ENCODE measurements around the gene TMEM63A. TPM values are rescaled to one million over a fixed set of nuclear protein-coding genes. Genes with fewer than 3 reads are reported as not detected.

Gene TMEM63A
- polyA plus RNA-seq, 1 donor (not counting 4 experiments of a cell fraction or from before 2014, with no cell fraction given) = 16.5 TPM

GRCh38 chr1:225908773-225909172 is 26.6 kb upstream of the TMEM63A start:
- Histone ChIP-seq H3K9me1 (ENCODE audit: control insufficient read depth, extremely low read depth, insufficient read depth, low read length) (no peaks in the 10 kb centered on the region), H3K4me1 (ENCODE audit: control insufficient read depth, extremely low read depth, insufficient read depth, low read length) (peaks cover 8% of the 10 kb centered on the region), H3K9me3 (ENCODE audit: control insufficient read depth, low read depth, low read length) (no peaks in the 10 kb centered on the region), H3K27me3 (ENCODE audit: control insufficient read depth, extremely low read depth, insufficient read depth, low read length) (no peaks in the 10 kb centered on the region), H2AFZ (ENCODE audit: control insufficient read depth, low read length) (no peak overlapping the region), H4K20me1 (ENCODE audit: control insufficient read depth, extremely low read depth, insufficient read depth, low read length) (no peaks in the 10 kb centered on the region), H3K36me3 (ENCODE audit: control insufficient read depth in 2 of 2, extremely low read depth in 1 of 2, insufficient read depth in 2 of 2, low read length in 2 of 2) (no peaks in the 10 kb centered on the region), H3K4me3 (ENCODE audit: control insufficient read depth in 2 of 3, extremely low read depth in 1 of 3, insufficient read depth in 2 of 3, low read depth in 1 of 3, low read length in 3 of 3) (no peak overlapping the region), H3K9ac (ENCODE audit: control insufficient read depth, extremely low read depth, insufficient read depth, low read length) (no peak overlapping the region), H3K79me2 (ENCODE audit: control insufficient read depth, insufficient read depth, low read length) (no peaks in the 10 kb centered on the region), H3K4me2 (ENCODE audit: control insufficient read depth, extremely low read depth, insufficient read depth, low read depth, low read length) (no peak overlapping the region), H3K27ac (ENCODE audit: control insufficient read depth, insufficient read depth, low read length) (no peak overlapping the region)
- FAIRE-seq = no peak
- TF ChIP-seq EZH2 (IDR thresholded peaks at IDR 0.05; ENCODE audit: low read length) = no peak
- dilution Hi-C loops (cut with MboI; ENCODE audit: extremely low pct_ligation_motif_present, low sequenced_read_pairs) = no loop called here
- DNase-seq (ENCODE audit: low read depth, low spot score) = no peak

GRCh38 chr1:225908013-225908640 is 25.9 kb upstream of the TMEM63A start:
- no peak for FAIRE-seq
- H3K4me1 ChIP-seq (ENCODE audit: control insufficient read depth, extremely low read depth, insufficient read depth, low read length) = peaks cover 8% of the 10 kb centered on the region

More at GRCh38 chr1:225908013-225908640, 25.9 kb upstream of the TMEM63A start:
- H3K4me3 ChIP-seq (ENCODE audit: control insufficient read depth in 2 of 3, extremely low read depth in 1 of 3, insufficient read depth in 2 of 3, low read depth in 1 of 3, low read length in 3 of 3) = no peak overlapping the region
- H3K36me3 ChIP-seq (ENCODE audit: control insufficient read depth in 2 of 2, extremely low read depth in 1 of 2, insufficient read depth in 2 of 2, low read length in 2 of 2) = no peaks in the 10 kb centered on the region
- TF ChIP-seq CTCF (optimal IDR thresholded peaks at IDR 0.05 in 1 of 3, IDR thresholded peaks at IDR 0.05 in 1 of 3, conservative IDR thresholded peaks at IDR 0.05 in 1 of 3; ENCODE audit: extremely low read depth in 1 of 3, insufficient read depth in 2 of 3, low read length in 3 of 3) (no peak), EZH2 (IDR thresholded peaks at IDR 0.05; ENCODE audit: low read length) (no peak)
- no peaks in the 10 kb centered on the region for H3K9me3 ChIP-seq (ENCODE audit: control insufficient read depth, low read depth, low read length)
- no peaks in the 10 kb centered on the region for H3K79me2 ChIP-seq (ENCODE audit: control insufficient read depth, insufficient read depth, low read length)
- H3K4me2 ChIP-seq (ENCODE audit: control insufficient read depth, extremely low read depth, insufficient read depth, low read depth, low read length) = no peak overlapping the region
- dilution Hi-C loops (cut with MboI; ENCODE audit: extremely low pct_ligation_motif_present, low sequenced_read_pairs) = no loop called here
- H3K27ac ChIP-seq (ENCODE audit: control insufficient read depth, insufficient read depth, low read length) = no peak overlapping the region
- DNase-seq (ENCODE audit: low read depth, low spot score) = no peak
- H3K27me3 ChIP-seq (ENCODE audit: control insufficient read depth, extremely low read depth, insufficient read depth, low read length) = no peaks in the 10 kb centered on the region
- H3K9ac ChIP-seq (ENCODE audit: control insufficient read depth, extremely low read depth, insufficient read depth, low read length) = no peak overlapping the region
- H2AFZ ChIP-seq (ENCODE audit: control insufficient read depth, low read length) = no peak overlapping the region
- no peaks in the 10 kb centered on the region for H3K9me1 ChIP-seq (ENCODE audit: control insufficient read depth, extremely low read depth, insufficient read depth, low read length)
- no peaks in the 10 kb centered on the region for H4K20me1 ChIP-seq (ENCODE audit: control insufficient read depth, extremely low read depth, insufficient read depth, low read length)

Measured in keratinocyte (primary cell).